NCI-H2171 (cell line): ENCODE measurements around the gene AMPD3.
"Not testable (repeated sequence)": the region's sequence is repeated elsewhere in the genome, so short reads cannot be mapped to it uniquely, and the experiment has no call there.

Source experiments
- DNase-seq: peaks from one replicate; lab custom pipeline; 2025; lab: John Stamatoyannopoulos, UW

Gene AMPD3

DNA sequence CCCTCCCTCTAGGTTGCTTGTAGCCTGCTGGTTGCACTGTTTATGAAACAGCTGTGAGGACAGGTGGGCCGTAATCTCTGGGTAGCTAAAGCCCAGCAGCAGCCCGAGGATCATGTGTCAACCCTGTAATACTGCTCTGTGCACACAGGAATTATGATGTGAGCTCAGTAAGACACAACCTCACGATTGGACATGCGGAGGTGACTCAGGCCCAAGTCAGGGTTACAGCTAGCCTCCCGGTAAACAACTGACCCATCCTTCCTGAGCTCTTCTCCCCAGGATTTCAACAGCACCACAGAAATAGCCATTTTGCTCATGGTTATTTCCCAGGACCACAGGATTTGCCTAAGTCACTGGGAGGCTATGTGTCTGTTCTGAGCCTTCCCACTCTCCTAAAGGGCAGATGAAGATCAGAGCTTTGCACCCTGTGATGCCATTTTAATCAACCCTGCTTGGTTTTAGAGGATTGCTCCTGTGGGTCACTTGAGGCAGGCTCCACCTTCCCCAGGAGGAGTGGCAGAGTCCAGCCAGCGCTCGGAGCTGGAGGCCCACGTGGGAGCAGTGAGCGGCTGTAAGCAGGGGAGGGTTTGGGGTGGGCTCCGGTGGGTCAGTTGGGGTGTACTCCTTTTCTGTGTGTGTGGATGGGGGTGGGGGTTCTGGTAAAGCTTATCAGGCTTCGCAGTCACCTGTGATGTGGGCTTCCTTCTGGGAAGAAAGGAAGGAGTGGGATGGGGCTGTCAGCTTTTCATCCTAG, at the start of gene AMPD3:
Gene AMPD3, plus strand, starts transcription at position 387 of the 754 bp plus-strand sequence. CDS start 6,256 bp downstream, outside the sequence.
- peak; percentile 67 for DNase-seq

GRCh38 chr11:10405865-10406592, 49.0 kb upstream of the AMPD3 start:
- peak; percentile 51 for DNase-seq

- DNase-seq: no peak
Measured at GRCh38 chr11:10407055-10407454, 48.0 kb upstream of the AMPD3 start.

- DNase-seq: no peak
Measured at GRCh38 chr11:10407749-10408685, 47.0 kb upstream of the AMPD3 start.

- no peak for DNase-seq
Measured at GRCh38 chr11:10409207-10409661, 45.8 kb upstream of the AMPD3 start.

DNA sequence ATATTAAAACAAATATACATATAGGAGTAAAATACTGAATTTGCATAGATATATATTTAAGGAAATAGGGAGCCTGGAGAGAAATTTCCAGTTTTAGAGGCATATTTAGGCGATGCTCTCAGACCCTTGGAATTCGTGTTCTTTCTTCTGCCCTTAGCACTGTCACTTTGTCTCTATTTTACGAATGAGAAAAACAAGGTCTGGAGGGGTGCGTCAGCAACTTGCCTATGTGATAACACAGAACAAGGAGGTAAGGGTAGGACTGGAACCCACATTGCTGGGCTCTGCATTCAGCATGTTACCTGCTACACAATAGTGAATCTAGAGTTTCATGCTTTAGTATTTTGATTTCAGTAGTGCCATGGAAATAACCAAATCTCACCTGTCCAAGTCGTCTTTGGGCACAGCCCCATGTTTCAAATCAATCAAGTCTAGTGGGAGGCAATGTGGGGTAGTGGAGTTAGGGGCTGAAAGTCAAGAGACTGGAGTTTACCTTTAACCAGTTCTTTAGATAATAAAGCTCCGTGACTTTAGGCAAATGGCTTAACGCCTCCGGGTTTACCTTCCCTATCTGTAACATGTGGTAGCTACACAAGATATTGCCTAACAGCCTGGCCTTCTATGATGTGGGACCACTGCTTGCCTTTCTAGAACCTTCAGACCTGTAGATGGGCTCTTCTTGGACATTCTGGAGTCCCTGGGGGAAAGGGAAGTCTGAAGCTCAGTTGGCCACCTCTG, 44.8 kb upstream of the AMPD3 start:
- DNase-seq: no peak

GRCh38 chr11:10410844-10411200, 44.2 kb upstream of the AMPD3 start:
- DNase-seq: no peak

- no peak for DNase-seq
Measured at GRCh38 chr11:10412266-10412665, 42.8 kb upstream of the AMPD3 start.

- no peak for DNase-seq
Measured at GRCh38 chr11:10413268-10413667, 41.8 kb upstream of the AMPD3 start.

DNA sequence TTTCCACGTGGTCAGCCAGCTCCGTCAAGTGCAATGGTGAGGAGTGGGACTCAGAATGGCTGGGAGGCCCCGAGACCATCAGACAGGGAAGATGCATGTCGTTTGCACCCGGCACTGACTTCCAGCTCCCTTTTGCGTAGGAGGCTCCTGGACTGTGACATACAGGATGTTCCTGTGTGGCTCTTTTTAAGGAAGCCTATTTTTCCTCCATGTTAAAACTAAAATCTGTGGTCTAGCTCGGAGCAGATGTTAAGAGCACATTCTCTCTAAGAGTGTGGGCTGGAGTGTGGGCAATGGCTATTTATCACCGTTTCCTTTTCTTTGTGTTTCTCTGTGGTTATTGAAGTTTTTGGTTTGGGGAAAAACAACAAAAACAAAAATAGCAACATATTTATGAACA, 40.9 kb upstream of the AMPD3 start:
- DNase-seq: no peak

- no peak for DNase-seq
Measured at GRCh38 chr11:10414659-10415058, 40.4 kb upstream of the AMPD3 start.

DNA sequence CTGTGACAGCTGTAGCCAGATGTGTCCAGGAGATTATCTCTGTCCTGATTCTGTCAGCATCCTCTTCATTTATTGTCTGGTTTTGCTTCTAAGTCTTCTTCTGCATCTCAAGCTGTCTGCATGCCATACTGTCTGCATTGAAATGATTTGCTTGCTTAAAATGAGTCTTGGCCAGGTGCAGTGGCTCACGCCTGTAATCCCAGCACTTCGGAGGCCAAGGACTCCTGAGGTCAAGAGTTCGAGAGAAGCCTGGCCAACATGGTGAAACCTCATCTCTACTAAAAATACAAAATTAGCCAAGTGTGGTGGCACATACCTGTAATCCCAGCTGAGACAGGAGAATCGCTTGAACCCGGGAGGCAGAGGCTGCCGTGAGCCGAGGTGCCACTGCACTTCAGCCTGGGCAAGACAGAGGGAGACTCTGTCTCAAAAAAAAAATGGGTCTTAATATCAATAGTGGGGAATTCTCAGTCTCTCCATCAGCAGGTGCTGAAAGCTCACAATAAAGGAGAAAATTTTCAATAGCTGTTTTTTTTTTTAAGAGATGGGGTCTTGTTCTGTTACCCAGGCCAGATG, 39.2 kb upstream of the AMPD3 start:
- no peak for DNase-seq

- no peak for DNase-seq
Measured at GRCh38 chr11:10418259-10418949, 36.7 kb upstream of the AMPD3 start.

GRCh38 chr11:10418950-10419310, 36.1 kb upstream of the AMPD3 start:
- no peak for DNase-seq

- no peak for DNase-seq
Measured at GRCh38 chr11:10426475-10426874, 28.6 kb upstream of the AMPD3 start.

GRCh38 chr11:10428453-10428852, 26.6 kb upstream of the AMPD3 start:
- no peak for DNase-seq

DNA sequence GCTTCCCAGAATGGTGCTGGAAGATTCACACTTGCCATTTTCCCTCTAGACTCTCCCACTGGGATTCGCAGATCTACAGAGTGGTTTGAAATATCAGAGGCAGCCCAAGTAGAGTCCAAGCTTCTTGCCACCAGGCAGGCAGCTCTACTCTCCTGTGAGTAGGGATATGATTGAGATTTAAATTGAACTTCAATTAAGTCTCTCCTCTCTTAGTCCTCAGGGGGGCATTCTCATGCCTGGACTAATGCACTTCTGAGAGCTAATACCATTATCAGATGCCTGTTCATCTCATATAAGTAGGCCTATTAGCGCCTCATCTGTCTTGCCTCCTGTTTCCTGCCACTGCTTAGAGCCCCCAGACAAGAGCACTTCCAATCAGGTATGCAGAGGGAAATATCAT, 25.5 kb upstream of the AMPD3 start:
- DNase-seq: no peak

GRCh38 chr11:10432493-10432892, 22.6 kb upstream of the AMPD3 start:
- no peak for DNase-seq

GRCh38 chr11:10432971-10433370, 22.1 kb upstream of the AMPD3 start:
- DNase-seq: no peak

DNA sequence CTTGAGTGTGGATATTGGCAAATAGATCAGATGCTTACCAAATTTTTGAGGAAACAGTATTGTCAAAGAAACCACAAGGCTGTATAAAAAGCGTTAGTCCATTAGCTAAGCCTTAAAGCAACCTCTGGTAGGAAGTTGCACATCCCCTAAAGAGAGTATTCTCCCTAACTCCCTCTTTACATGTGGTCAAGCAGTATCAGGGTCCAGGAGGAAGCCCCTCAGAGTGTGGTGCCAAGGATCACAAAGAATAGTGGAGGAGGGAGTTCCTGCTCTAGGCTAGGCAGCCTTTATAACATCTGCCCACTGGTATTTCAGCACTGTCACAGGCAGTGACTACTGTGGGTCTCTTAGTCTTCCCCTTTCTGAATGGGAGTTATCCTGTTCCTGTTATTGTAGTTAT, 18.8 kb upstream of the AMPD3 start:
- no peak for DNase-seq

DNA sequence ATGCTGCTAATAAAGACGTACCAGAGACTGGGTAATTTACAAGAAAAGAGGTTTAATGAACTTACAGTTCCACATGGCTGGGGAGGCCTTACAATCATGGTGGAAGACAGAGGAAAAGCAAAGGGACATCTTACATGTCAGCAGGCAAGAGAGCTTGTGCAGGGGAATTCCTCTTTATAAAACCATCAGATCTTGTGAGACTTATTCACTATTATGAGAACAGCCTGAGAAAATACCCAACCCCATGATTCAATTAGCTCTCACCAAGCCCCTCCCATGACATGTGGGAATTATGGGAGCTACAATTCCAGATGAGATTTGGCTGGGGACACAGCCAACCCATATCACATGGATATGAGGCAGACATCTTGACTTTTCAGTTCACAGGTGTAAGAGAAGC, 18.4 kb upstream of the AMPD3 start:
- not testable (repeated sequence) for DNase-seq
